ENCODE data around the gene VILL. TPM values are rescaled to one million over a fixed set of nuclear protein-coding genes. Genes with fewer than 3 reads are reported as not detected.

Gene VILL
- total RNA-seq, 1 donor from 2014 or later: 13.7 TPM

- Mint-ChIP-seq H3K4me1 (ENCODE audit: unreplicated experiment) (peaks cover 49% of the 10 kb centered on the region), H3K9me3 (ENCODE audit: unreplicated experiment) (no peaks in the 10 kb centered on the region), H3K27me3 (ENCODE audit: unreplicated experiment) (no peaks in the 10 kb centered on the region), H3K36me3 (ENCODE audit: low read depth, unreplicated experiment) (peaks cover 22% of the 10 kb centered on the region), H3K27ac (ENCODE audit: unreplicated experiment) (peak overlapping the region; percentile 75), H3K4me3 (ENCODE audit: unreplicated experiment) (peak overlapping the region; percentile 43)
- no peak for DNase-seq (ENCODE audit: low spot score)
- TF ChIP-seq CTCF (IDR thresholded peaks at IDR 0.05; ENCODE audit: unreplicated experiment): no peak
These were observed 36.7 kb upstream of the VILL start for GRCh38 chr3:37953707-37954394.

GRCh38 chr3:37954881-37955280 is 35.7 kb upstream of the VILL start:
- Mint-ChIP-seq H3K36me3 (ENCODE audit: low read depth, unreplicated experiment) (peaks cover 22% of the 10 kb centered on the region), H3K27ac (ENCODE audit: unreplicated experiment) (peak overlapping the region; percentile 99), H3K9me3 (ENCODE audit: unreplicated experiment) (no peaks in the 10 kb centered on the region), H3K4me1 (ENCODE audit: unreplicated experiment) (peaks cover 55% of the 10 kb centered on the region), H3K27me3 (ENCODE audit: unreplicated experiment) (no peaks in the 10 kb centered on the region), H3K4me3 (ENCODE audit: unreplicated experiment) (peak overlapping the region; percentile 22)
- no peak for DNase-seq (ENCODE audit: low spot score)
- TF ChIP-seq CTCF (IDR thresholded peaks at IDR 0.05; ENCODE audit: unreplicated experiment): no peak

DNA sequence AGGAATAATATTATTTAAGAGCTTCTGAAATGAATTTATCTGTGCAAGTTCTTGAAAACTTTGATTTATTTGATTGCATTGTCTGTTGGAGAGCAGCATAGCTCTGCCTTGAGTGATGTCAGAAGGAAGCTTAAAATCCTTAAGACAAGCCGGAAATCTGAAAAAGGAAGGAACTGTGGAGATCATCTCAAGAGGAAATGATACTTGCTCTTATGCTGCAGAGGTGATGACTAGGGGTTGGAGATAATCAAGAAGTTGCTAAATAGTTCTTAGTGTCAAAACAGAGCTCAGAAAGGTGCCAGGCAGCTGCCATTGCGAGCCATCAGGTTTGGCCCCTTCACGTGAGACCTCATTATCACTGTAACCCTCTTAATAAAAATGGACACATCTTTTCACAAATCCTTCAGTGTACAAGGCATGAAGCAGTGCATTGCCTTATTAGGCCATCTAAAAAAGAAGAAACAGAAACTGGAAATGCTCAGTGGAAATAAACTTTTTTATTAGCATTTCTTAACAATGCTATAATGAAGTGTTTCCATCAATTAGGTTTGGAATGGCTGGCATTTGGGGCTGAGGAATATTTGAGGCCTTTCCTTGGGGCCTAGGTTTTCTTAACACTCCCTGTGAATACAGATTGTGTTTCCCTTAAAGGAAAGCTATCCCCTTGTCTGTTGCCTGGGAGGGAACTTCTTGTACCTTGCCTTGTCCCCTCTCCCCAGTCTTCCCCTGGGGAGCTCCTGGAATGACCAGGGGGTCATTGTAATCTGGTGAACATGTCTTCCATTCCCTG is 34.5 kb upstream of the VILL start:
- H3K4me1 Mint-ChIP-seq (ENCODE audit: unreplicated experiment): peaks cover 60% of the 10 kb centered on the region
- H3K27me3 Mint-ChIP-seq (ENCODE audit: unreplicated experiment): peaks cover 2% of the 10 kb centered on the region
- no peak for TF ChIP-seq CTCF (IDR thresholded peaks at IDR 0.05; ENCODE audit: unreplicated experiment)
- H3K36me3 Mint-ChIP-seq (ENCODE audit: low read depth, unreplicated experiment): peaks cover 22% of the 10 kb centered on the region
- peak overlapping the region; percentile 99 for H3K27ac Mint-ChIP-seq (ENCODE audit: unreplicated experiment)
- H3K9me3 Mint-ChIP-seq (ENCODE audit: unreplicated experiment): no peaks in the 10 kb centered on the region
- H3K4me3 Mint-ChIP-seq (ENCODE audit: unreplicated experiment): no peak overlapping the region
- no peak for DNase-seq (ENCODE audit: low spot score)

DNA sequence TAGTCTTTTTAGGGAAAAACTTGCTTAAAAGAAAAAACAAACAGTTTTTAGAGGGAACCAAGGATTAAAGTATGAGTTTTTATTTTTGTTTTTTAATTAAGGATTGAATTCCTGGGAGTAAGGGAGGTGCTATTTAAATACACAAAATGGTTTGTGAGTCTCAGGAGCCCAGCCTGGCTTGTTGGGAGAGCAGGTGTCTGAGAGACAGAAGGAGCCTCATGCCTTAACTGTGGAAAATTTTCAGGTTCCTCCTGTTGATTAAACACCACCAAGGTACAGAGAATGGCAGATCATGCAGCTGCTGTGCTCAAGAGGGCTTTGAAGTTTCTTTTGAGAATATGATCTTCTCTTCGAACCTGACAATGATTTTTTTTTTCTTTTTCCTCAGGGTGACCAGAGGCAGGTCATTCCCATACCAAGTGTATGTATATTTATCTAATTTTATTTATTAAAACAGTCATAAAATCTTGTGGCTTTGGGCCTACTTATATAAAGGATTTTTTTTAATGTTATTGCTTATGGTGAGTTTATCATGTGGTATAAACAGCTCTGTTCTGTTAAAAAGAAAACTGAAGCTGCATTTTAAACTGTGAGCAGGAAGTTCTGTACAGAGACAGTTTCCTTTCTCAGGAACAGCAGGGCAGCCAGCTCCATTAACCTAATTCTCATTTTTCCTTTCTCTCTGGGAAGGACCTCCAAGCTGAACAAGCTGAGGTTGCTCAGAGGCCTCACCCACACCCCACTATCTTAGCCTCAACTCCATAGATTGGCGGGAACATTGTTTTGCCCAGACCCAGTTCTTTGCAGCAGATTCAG is 33.7 kb upstream of the VILL start:
- no peak for TF ChIP-seq CTCF (IDR thresholded peaks at IDR 0.05; ENCODE audit: unreplicated experiment)
- H3K36me3 Mint-ChIP-seq (ENCODE audit: low read depth, unreplicated experiment): peaks cover 20% of the 10 kb centered on the region
- H3K9me3 Mint-ChIP-seq (ENCODE audit: unreplicated experiment): no peaks in the 10 kb centered on the region
- no peak overlapping the region for H3K4me3 Mint-ChIP-seq (ENCODE audit: unreplicated experiment)
- H3K27ac Mint-ChIP-seq (ENCODE audit: unreplicated experiment): peak overlapping the region; percentile 99
- peaks cover 2% of the 10 kb centered on the region for H3K27me3 Mint-ChIP-seq (ENCODE audit: unreplicated experiment)
- H3K4me1 Mint-ChIP-seq (ENCODE audit: unreplicated experiment): peaks cover 68% of the 10 kb centered on the region
- no peak for DNase-seq (ENCODE audit: low spot score)
